ENCODE measurements around the gene SESN1.

Gene SESN1

GRCh38 chr6:109019911-109020310, 74.7 kb downstream of the SESN1 start:
- H3K27ac ChIP-seq (replicated peaks; ENCODE audit: low read length): no peak overlapping the region
- no peak overlapping the region for H4K8ac ChIP-seq (ENCODE audit: low read depth, low read length)
- no peak overlapping the region for H2AFZ ChIP-seq (ENCODE audit: low read length)
- H3K9ac ChIP-seq (ENCODE audit: low read depth, low read length, poor library complexity): no peak overlapping the region
- no peaks in the 10 kb centered on the region for H3K79me1 ChIP-seq (ENCODE audit: low read depth, low read length)
- H3K27me3 ChIP-seq (ENCODE audit: control insufficient read depth in 3 of 3, insufficient read depth in 3 of 3, low read depth in 1 of 3, low read length in 3 of 3): no peaks in the 10 kb centered on the region
- H3K14ac ChIP-seq (ENCODE audit: low read length): no peak overlapping the region
- H3K4me3 ChIP-seq (ENCODE audit: low read length in 2 of 2): no peak overlapping the region
- H3K23ac ChIP-seq (ENCODE audit: low read depth, low read length, poor library complexity): no peak overlapping the region
- no peak overlapping the region for H2BK120ac ChIP-seq (ENCODE audit: low read depth, low read length)
- H3K4ac ChIP-seq (ENCODE audit: low read length): no peak overlapping the region
- H2AK5ac ChIP-seq (ENCODE audit: low read depth, low read length): no peak overlapping the region
- WGBS, 2 donors (ENCODE audit: extremely low coverage in 2 of 2, insufficient read length in 2 of 2, insufficient replicate concordance in 1 of 2): no CpG with 5 or more reads among the region's 1 CpG
- no peak overlapping the region for H2BK15ac ChIP-seq (ENCODE audit: low read length)
- H3K18ac ChIP-seq (ENCODE audit: low read length): no peak overlapping the region
- no peaks in the 10 kb centered on the region for H3K36me3 ChIP-seq (replicated peaks in 1 of 2; ENCODE audit: control insufficient read depth in 2 of 2, insufficient read depth in 2 of 2, low read length in 2 of 2)
- peaks cover 0 to 11% of the 10 kb centered on the region in 2 donors for H3K4me1 ChIP-seq (ENCODE audit: control insufficient read depth in 2 of 2, insufficient read depth in 1 of 2, low read depth in 1 of 2, low read length in 2 of 2)
- H2BK5ac ChIP-seq (ENCODE audit: low read length): no peak overlapping the region
- H3K9me3 ChIP-seq (replicated peaks in 1 of 2; ENCODE audit: control insufficient read depth in 2 of 2, insufficient read depth in 1 of 2, low read depth in 1 of 2, low read length in 2 of 2): no peaks in the 10 kb centered on the region
- H2BK12ac ChIP-seq (ENCODE audit: low read length): no peak overlapping the region
- no peak for DNase-seq (ENCODE audit: low spot score)
- H4K91ac ChIP-seq (ENCODE audit: low read depth, low read length, poor library complexity): no peak overlapping the region
- H3K4me2 ChIP-seq (ENCODE audit: insufficient read depth, low read length, poor library complexity, severe bottlenecking): no peak overlapping the region

- H3K9me3 ChIP-seq (replicated peaks in 1 of 2; ENCODE audit: control insufficient read depth in 2 of 2, insufficient read depth in 1 of 2, low read depth in 1 of 2, low read length in 2 of 2): no peaks in the 10 kb centered on the region
Measured at GRCh38 chr6:109015176-109015575, 79.5 kb downstream of the SESN1 start.

GRCh38 chr6:109014606-109015005, 80.0 kb downstream of the SESN1 start:
- Histone ChIP-seq H3K23ac (ENCODE audit: low read depth, low read length, poor library complexity) (no peak overlapping the region), H4K8ac (ENCODE audit: low read depth, low read length) (no peak overlapping the region), H2BK15ac (ENCODE audit: low read length) (no peak overlapping the region), H3K27me3 (ENCODE audit: control insufficient read depth in 3 of 3, insufficient read depth in 3 of 3, low read depth in 1 of 3, low read length in 3 of 3) (no peaks in the 10 kb centered on the region), H4K91ac (ENCODE audit: low read depth, low read length, poor library complexity) (no peak overlapping the region), H3K4me1 (ENCODE audit: control insufficient read depth in 2 of 2, insufficient read depth in 1 of 2, low read depth in 1 of 2, low read length in 2 of 2) (peaks cover 1 to 13% of the 10 kb centered on the region in 2 donors), H2AFZ (ENCODE audit: low read length) (no peak overlapping the region), H3K27ac (replicated peaks; ENCODE audit: low read length) (no peak overlapping the region), H3K4ac (ENCODE audit: low read length) (no peak overlapping the region), H3K4me3 (ENCODE audit: low read length in 2 of 2) (no peak overlapping the region), H2AK5ac (ENCODE audit: low read depth, low read length) (no peak overlapping the region), H3K9me3 (replicated peaks in 1 of 2; ENCODE audit: control insufficient read depth in 2 of 2, insufficient read depth in 1 of 2, low read depth in 1 of 2, low read length in 2 of 2) (no peaks in the 10 kb centered on the region), H2BK12ac (ENCODE audit: low read length) (no peak overlapping the region), H3K79me1 (ENCODE audit: low read depth, low read length) (no peaks in the 10 kb centered on the region), H3K4me2 (ENCODE audit: insufficient read depth, low read length, poor library complexity, severe bottlenecking) (no peak overlapping the region), H3K36me3 (replicated peaks in 1 of 2; ENCODE audit: control insufficient read depth in 2 of 2, insufficient read depth in 2 of 2, low read length in 2 of 2) (no peaks in the 10 kb centered on the region), H2BK5ac (ENCODE audit: low read length) (no peak overlapping the region), H3K9ac (ENCODE audit: low read depth, low read length, poor library complexity) (no peak overlapping the region), H3K14ac (ENCODE audit: low read length) (no peak overlapping the region), H2BK120ac (ENCODE audit: low read depth, low read length) (no peak overlapping the region), H3K18ac (ENCODE audit: low read length) (no peak overlapping the region)
- WGBS, 2 donors (ENCODE audit: extremely low coverage in 2 of 2, insufficient read length in 2 of 2, insufficient replicate concordance in 1 of 2): no CpG with 5 or more reads among the region's 2 CpGs
- no peak for DNase-seq (ENCODE audit: low spot score)

More at GRCh38 chr6:109015176-109015575, 79.5 kb downstream of the SESN1 start:
- H3K4ac ChIP-seq (ENCODE audit: low read length): no peak overlapping the region
- peak overlapping the region; percentile 30 for H2AFZ ChIP-seq (ENCODE audit: low read length)
- H3K4me1 ChIP-seq (ENCODE audit: control insufficient read depth in 2 of 2, insufficient read depth in 1 of 2, low read depth in 1 of 2, low read length in 2 of 2): peaks cover 0 to 16% of the 10 kb centered on the region in 2 donors
- no peak overlapping the region for H4K8ac ChIP-seq (ENCODE audit: low read depth, low read length)
- no peak overlapping the region for H3K9ac ChIP-seq (ENCODE audit: low read depth, low read length, poor library complexity)
- H3K27me3 ChIP-seq (ENCODE audit: control insufficient read depth in 3 of 3, insufficient read depth in 3 of 3, low read depth in 1 of 3, low read length in 3 of 3): no peaks in the 10 kb centered on the region
- no peak overlapping the region for H2BK5ac ChIP-seq (ENCODE audit: low read length)
- H3K79me1 ChIP-seq (ENCODE audit: low read depth, low read length): no peaks in the 10 kb centered on the region
- H3K36me3 ChIP-seq (replicated peaks in 1 of 2; ENCODE audit: control insufficient read depth in 2 of 2, insufficient read depth in 2 of 2, low read length in 2 of 2): no peaks in the 10 kb centered on the region
- H3K27ac ChIP-seq (replicated peaks; ENCODE audit: low read length): no peak overlapping the region
- no peak overlapping the region for H3K4me3 ChIP-seq (ENCODE audit: low read length in 2 of 2)
- H3K14ac ChIP-seq (ENCODE audit: low read length): no peak overlapping the region
- no peak overlapping the region for H2BK120ac ChIP-seq (ENCODE audit: low read depth, low read length)
- no peak for DNase-seq (ENCODE audit: low spot score)
- no peak overlapping the region for H2BK15ac ChIP-seq (ENCODE audit: low read length)
- no peak overlapping the region for H2AK5ac ChIP-seq (ENCODE audit: low read depth, low read length)
- no peak overlapping the region for H4K91ac ChIP-seq (ENCODE audit: low read depth, low read length, poor library complexity)
- no peak overlapping the region for H3K4me2 ChIP-seq (ENCODE audit: insufficient read depth, low read length, poor library complexity, severe bottlenecking)
- no peak overlapping the region for H3K23ac ChIP-seq (ENCODE audit: low read depth, low read length, poor library complexity)
- H3K18ac ChIP-seq (ENCODE audit: low read length): no peak overlapping the region
- no peak overlapping the region for H2BK12ac ChIP-seq (ENCODE audit: low read length)

- Histone ChIP-seq H4K91ac (ENCODE audit: low read depth, low read length, poor library complexity) (no peak overlapping the region), H2BK15ac (ENCODE audit: low read length) (no peak overlapping the region), H3K27me3 (ENCODE audit: control insufficient read depth in 3 of 3, insufficient read depth in 3 of 3, low read depth in 1 of 3, low read length in 3 of 3) (no peaks in the 10 kb centered on the region), H3K27ac (replicated peaks; ENCODE audit: low read length) (no peak overlapping the region), H3K14ac (ENCODE audit: low read length) (no peak overlapping the region), H2BK120ac (ENCODE audit: low read depth, low read length) (no peak overlapping the region), H3K79me1 (ENCODE audit: low read depth, low read length) (peaks cover 3% of the 10 kb centered on the region), H2BK12ac (ENCODE audit: low read length) (no peak overlapping the region), H3K4me3 (ENCODE audit: low read length in 2 of 2) (no peak overlapping the region), H2AK5ac (ENCODE audit: low read depth, low read length) (no peak overlapping the region), H3K4me1 (ENCODE audit: control insufficient read depth in 2 of 2, insufficient read depth in 1 of 2, low read depth in 1 of 2, low read length in 2 of 2) (peaks cover 1 to 13% of the 10 kb centered on the region in 2 donors), H3K36me3 (replicated peaks in 1 of 2; ENCODE audit: control insufficient read depth in 2 of 2, insufficient read depth in 2 of 2, low read length in 2 of 2) (no peaks in the 10 kb centered on the region), H3K18ac (ENCODE audit: low read length) (no peak overlapping the region), H2BK5ac (ENCODE audit: low read length) (no peak overlapping the region), H3K4me2 (ENCODE audit: insufficient read depth, low read length, poor library complexity, severe bottlenecking) (no peak overlapping the region), H4K8ac (ENCODE audit: low read depth, low read length) (no peak overlapping the region), H3K23ac (ENCODE audit: low read depth, low read length, poor library complexity) (no peak overlapping the region), H2AFZ (ENCODE audit: low read length) (no peak overlapping the region), H3K9me3 (replicated peaks in 1 of 2; ENCODE audit: control insufficient read depth in 2 of 2, insufficient read depth in 1 of 2, low read depth in 1 of 2, low read length in 2 of 2) (no peaks in the 10 kb centered on the region), H3K9ac (ENCODE audit: low read depth, low read length, poor library complexity) (no peak overlapping the region), H3K4ac (ENCODE audit: low read length) (no peak overlapping the region)
- DNase-seq (ENCODE audit: low spot score): no peak
- WGBS, 2 donors (ENCODE audit: extremely low coverage in 2 of 2, insufficient read length in 2 of 2, insufficient replicate concordance in 1 of 2): no CpG with 5 or more reads among the region's 2 CpGs
Measured at GRCh38 chr6:109013656-109014305, 80.9 kb downstream of the SESN1 start.
